WTC11 (cell line): ENCODE measurements around the gene TTYH1.

Source experiments
- CBFB ChIP-seq: sonication (generic); formaldehyde crosslinking; IDR thresholded peaks from 2 replicates; pipeline ENCODE4 v1.8.1; 2022; ENCODE audit warnings: mild to moderate bottlenecking, low read depth, missing genetic modification reagents
- CREB1 ChIP-seq: sonication (generic); formaldehyde crosslinking; IDR thresholded peaks from 2 replicates; pipeline ENCODE4 v1.8.0; 2023; ENCODE audit warnings: mild to moderate bottlenecking, missing genetic modification reagents
- CREM ChIP-seq: sonication (generic); formaldehyde crosslinking; IDR thresholded peaks from 2 replicates; pipeline ENCODE4 v1.8.1; 2022; ENCODE audit warnings: mild to moderate bottlenecking, missing genetic modification reagents, moderate library complexity
- MXD4 ChIP-seq: fragments of 250-450 bp; sonication (Bioruptor Pico); IDR thresholded peaks from 2 replicates; pipeline ENCODE4 v1.8.0; 2021; ENCODE audit warnings: mild to moderate bottlenecking, moderate library complexity, borderline replicate concordance
- SMAD3 ChIP-seq: sonication (generic); formaldehyde crosslinking; IDR thresholded peaks from 2 replicates; pipeline ENCODE4 v1.8.0; 2022; ENCODE audit warnings: missing genetic modification reagents, mild to moderate bottlenecking, borderline replicate concordance
- ZNF138 ChIP-seq: sonication (generic); formaldehyde crosslinking; conservative IDR thresholded peaks from 2 replicates; pipeline ENCODE4 v1.8.1; 2022; ENCODE audit warnings: mild to moderate bottlenecking, moderate library complexity, missing genetic modification reagents
- ZNF263 ChIP-seq: sonication (generic); formaldehyde crosslinking; IDR thresholded peaks from 2 replicates; pipeline ENCODE4 v1.8.1; 2022; ENCODE audit warnings: low read depth, mild to moderate bottlenecking, moderate library complexity, missing genetic modification reagents
- TF ChIP-seq, protein P1 (sequence below): sonication (generic); formaldehyde crosslinking; IDR thresholded peaks from 2 replicates; pipeline ENCODE4 v1.8.1; 2023; ENCODE audit warnings: mild to moderate bottlenecking, missing genetic modification reagents
- TF ChIP-seq, protein P2 (sequence below): fragments of 200-600 bp; IDR thresholded peaks from 2 replicates; pipeline ENCODE4 v1.8.0; 2022; ENCODE audit warnings: antibody characterized with exemption
- TF ChIP-seq, protein P3 (sequence below): sonication (generic); formaldehyde crosslinking; IDR thresholded peaks from 2 replicates; pipeline ENCODE4 v1.8.0; 2022; ENCODE audit warnings: mild to moderate bottlenecking, missing genetic modification reagents
- TF ChIP-seq, protein P4 (sequence below): sonication (generic); formaldehyde crosslinking; conservative IDR thresholded peaks from 2 replicates; pipeline ENCODE4 v1.8.1; 2022; ENCODE audit warnings: mild to moderate bottlenecking, missing genetic modification reagents

GRCh38 chr19:54426291-54426931 lies 11.1 kb downstream of the TTYH1 start:
- TF ChIP-seq, protein P1, sequence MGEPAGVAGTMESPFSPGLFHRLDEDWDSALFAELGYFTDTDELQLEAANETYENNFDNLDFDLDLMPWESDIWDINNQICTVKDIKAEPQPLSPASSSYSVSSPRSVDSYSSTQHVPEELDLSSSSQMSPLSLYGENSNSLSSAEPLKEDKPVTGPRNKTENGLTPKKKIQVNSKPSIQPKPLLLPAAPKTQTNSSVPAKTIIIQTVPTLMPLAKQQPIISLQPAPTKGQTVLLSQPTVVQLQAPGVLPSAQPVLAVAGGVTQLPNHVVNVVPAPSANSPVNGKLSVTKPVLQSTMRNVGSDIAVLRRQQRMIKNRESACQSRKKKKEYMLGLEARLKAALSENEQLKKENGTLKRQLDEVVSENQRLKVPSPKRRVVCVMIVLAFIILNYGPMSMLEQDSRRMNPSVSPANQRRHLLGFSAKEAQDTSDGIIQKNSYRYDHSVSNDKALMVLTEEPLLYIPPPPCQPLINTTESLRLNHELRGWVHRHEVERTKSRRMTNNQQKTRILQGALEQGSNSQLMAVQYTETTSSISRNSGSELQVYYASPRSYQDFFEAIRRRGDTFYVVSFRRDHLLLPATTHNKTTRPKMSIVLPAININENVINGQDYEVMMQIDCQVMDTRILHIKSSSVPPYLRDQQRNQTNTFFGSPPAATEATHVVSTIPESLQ (CRISPR knock-in tag) = no peak
- TF ChIP-seq, protein P2, sequence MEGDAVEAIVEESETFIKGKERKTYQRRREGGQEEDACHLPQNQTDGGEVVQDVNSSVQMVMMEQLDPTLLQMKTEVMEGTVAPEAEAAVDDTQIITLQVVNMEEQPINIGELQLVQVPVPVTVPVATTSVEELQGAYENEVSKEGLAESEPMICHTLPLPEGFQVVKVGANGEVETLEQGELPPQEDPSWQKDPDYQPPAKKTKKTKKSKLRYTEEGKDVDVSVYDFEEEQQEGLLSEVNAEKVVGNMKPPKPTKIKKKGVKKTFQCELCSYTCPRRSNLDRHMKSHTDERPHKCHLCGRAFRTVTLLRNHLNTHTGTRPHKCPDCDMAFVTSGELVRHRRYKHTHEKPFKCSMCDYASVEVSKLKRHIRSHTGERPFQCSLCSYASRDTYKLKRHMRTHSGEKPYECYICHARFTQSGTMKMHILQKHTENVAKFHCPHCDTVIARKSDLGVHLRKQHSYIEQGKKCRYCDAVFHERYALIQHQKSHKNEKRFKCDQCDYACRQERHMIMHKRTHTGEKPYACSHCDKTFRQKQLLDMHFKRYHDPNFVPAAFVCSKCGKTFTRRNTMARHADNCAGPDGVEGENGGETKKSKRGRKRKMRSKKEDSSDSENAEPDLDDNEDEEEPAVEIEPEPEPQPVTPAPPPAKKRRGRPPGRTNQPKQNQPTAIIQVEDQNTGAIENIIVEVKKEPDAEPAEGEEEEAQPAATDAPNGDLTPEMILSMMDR = no peak
- TF ChIP-seq, protein P3, sequence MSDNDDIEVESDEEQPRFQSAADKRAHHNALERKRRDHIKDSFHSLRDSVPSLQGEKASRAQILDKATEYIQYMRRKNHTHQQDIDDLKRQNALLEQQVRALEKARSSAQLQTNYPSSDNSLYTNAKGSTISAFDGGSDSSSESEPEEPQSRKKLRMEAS = no peak
- TF ChIP-seq CREB1 (CRISPR knock-in tag) (no peak), MXD4 (no peak), ZNF263 (CRISPR knock-in tag) (no peak), CREM (CRISPR knock-in tag) (no peak), ZNF138 (CRISPR knock-in tag) (no peak), CBFB (no peak), SMAD3 (CRISPR knock-in tag) (no peak)
- TF ChIP-seq, protein P4, sequence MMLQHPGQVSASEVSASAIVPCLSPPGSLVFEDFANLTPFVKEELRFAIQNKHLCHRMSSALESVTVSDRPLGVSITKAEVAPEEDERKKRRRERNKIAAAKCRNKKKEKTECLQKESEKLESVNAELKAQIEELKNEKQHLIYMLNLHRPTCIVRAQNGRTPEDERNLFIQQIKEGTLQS (CRISPR knock-in tag) = no peak
